DND-41 (cell line): Measurements from ENCODE around the gene RNF144B.

ENCODE experiments used
- EZH2 ChIP-seq: IDR thresholded peaks from 3 replicates; pipeline ENCODE4 v1.6.1; 2012; ENCODE audit warnings: borderline replicate concordance, low read depth, mild to moderate bottlenecking, moderate library complexity, low read length, inconsistent platforms; ENCODE audit not compliant: severe bottlenecking
- TF ChIP-seq, protein P1 (sequence below): IDR thresholded peaks from 2 replicates; pipeline ENCODE4 v1.5.1; 2012; ENCODE audit warnings: borderline replicate concordance, low read length, moderate library complexity, mild to moderate bottlenecking; ENCODE audit not compliant: poor library complexity, severe bottlenecking; ENCODE audit errors: extremely low read depth

DNA sequence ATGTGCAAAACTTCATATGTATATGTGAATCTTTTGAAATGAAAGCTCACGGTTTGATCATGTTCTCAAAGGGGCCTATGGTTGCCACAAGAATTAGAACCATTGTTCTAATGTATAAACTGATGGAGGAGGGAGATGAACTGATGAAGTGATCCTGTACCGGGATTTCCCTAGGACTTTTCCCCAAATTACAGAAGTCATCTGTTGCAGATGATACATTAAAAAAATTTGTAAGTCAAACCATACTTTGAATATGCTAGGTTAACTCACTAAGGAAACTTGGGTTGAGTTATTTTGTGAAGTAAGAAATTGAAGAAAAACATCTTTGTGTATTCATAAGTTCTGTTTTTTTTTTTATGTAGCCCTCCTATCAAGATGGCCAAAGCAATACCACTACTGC lies 33.9 kb upstream of the RNF144B start:
- TF ChIP-seq, protein P1, sequence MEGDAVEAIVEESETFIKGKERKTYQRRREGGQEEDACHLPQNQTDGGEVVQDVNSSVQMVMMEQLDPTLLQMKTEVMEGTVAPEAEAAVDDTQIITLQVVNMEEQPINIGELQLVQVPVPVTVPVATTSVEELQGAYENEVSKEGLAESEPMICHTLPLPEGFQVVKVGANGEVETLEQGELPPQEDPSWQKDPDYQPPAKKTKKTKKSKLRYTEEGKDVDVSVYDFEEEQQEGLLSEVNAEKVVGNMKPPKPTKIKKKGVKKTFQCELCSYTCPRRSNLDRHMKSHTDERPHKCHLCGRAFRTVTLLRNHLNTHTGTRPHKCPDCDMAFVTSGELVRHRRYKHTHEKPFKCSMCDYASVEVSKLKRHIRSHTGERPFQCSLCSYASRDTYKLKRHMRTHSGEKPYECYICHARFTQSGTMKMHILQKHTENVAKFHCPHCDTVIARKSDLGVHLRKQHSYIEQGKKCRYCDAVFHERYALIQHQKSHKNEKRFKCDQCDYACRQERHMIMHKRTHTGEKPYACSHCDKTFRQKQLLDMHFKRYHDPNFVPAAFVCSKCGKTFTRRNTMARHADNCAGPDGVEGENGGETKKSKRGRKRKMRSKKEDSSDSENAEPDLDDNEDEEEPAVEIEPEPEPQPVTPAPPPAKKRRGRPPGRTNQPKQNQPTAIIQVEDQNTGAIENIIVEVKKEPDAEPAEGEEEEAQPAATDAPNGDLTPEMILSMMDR = no peak
- no peak for TF ChIP-seq EZH2
